Hematopoietic multipotent progenitor cell treated with erythropoietin and hydrocortisone succinate and interleukin-3 and kit ligand, for 17 days (in vitro differentiated cells): ENCODE results near the gene NFE2L1.

Experiments
- DNase-seq: peaks from one replicate; pipeline ENCODE4 v3.0.0-alpha.2; 2015; ENCODE audit warnings: low spot score

NFE2L1 gene

DNA sequence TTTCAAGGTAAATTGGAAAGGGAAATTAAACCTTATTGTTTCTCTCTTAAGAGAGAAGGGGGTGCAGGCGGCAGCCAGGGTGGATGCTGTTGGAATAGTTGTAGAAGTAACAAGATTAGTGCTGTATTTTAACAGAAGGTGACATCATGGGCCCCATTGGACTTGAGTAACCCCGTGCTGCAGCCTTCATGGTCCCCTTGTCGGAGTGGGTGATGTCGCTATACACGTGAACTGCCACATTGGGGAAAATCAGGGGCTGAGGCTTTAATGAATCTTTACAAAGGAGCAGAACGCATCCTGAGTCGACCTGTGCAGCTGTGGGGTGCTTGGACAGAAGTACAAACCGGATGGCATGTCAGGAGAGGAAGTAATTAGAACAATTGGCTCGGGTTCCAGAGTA lies 62.6 kb downstream of the NFE2L1 start:
- DNase-seq: no peak
